Measurements from ENCODE around the gene PTPRT. TPM values are rescaled to one million over a fixed set of nuclear protein-coding genes. Genes with fewer than 3 reads are reported as not detected.

Gene PTPRT
- total and polyA plus RNA-seq, 10 of the 15 experiments (the other 5 are each of a cell fraction or from before 2014, with no cell fraction given) = not detected

GRCh38 chr20:42125426-42125825, 1064.3 kb downstream of the PTPRT start:
- no peak for DNase-seq (ENCODE audit: low read depth, low spot score)
- Histone ChIP-seq H3K79me2 (ENCODE audit: control insufficient read depth, insufficient read depth, low read length) (no peaks in the 10 kb centered on the region), H3K36me3 (ENCODE audit: control insufficient read depth in 2 of 2, insufficient read depth in 2 of 2, low read length in 1 of 2) (no peaks in the 10 kb centered on the region), H3K4me1 (ENCODE audit: control insufficient read depth, insufficient read depth, low read length) (no peaks in the 10 kb centered on the region), H3K9me3 (replicated peaks; ENCODE audit: control insufficient read depth, insufficient read depth, low read length) (no peaks in the 10 kb centered on the region), H3K27ac (ENCODE audit: control insufficient read depth, insufficient read depth) (no peak overlapping the region), H2AFZ (ENCODE audit: control insufficient read depth, low read depth, low read length) (no peak overlapping the region), H4K20me1 (ENCODE audit: control insufficient read depth, insufficient read depth) (no peaks in the 10 kb centered on the region), H3K4me3 (no peak overlapping the region), H3K27me3 (replicated peaks in 1 of 2; ENCODE audit: control insufficient read depth in 2 of 2, insufficient read depth in 2 of 2, low read length in 1 of 2) (no peaks in the 10 kb centered on the region), H3K4me2 (ENCODE audit: control insufficient read depth, insufficient read depth) (no peak overlapping the region), H3K9ac (ENCODE audit: control insufficient read depth, insufficient read depth, low read length) (no peak overlapping the region)
- intact Hi-C loops (cut with micrococcal nuclease; ENCODE audit: unreplicated experiment) = no loop called here
- ChIA-PET RAD21 (ENCODE audit: unreplicated experiment) (no interaction called here), CTCF (no interaction called here), POLR2A (no interaction called here), SMC1A (ENCODE audit: uncharacterized antibody, unreplicated experiment) (no interaction called here)
- ATAC-seq = no peak
- no peak for TF ChIP-seq POU2F2 (IDR thresholded peaks at IDR 0.05; ENCODE audit: borderline replicate concordance, low read depth, low read length)
- in situ Hi-C loops (cut with MboI) = no loop called here
- 0% methylated on average over 2 of the region's 2 CpGs for WGBS (ENCODE audit: insufficient coverage, insufficient replicate concordance, low lambda C conversion rate, missing lambda C conversion rate)
- no TSS peak for BruUV-seq (replicated peaks)
- no peak for FAIRE-seq

- Histone ChIP-seq H3K4me3 (no peak overlapping the region), H3K79me2 (ENCODE audit: control insufficient read depth, insufficient read depth, low read length) (no peaks in the 10 kb centered on the region), H2AFZ (ENCODE audit: control insufficient read depth, low read depth, low read length) (no peak overlapping the region), H4K20me1 (ENCODE audit: control insufficient read depth, insufficient read depth) (no peaks in the 10 kb centered on the region), H3K4me2 (ENCODE audit: control insufficient read depth, insufficient read depth) (no peak overlapping the region), H3K9ac (ENCODE audit: control insufficient read depth, insufficient read depth, low read length) (no peak overlapping the region), H3K27ac (ENCODE audit: control insufficient read depth, insufficient read depth) (no peak overlapping the region), H3K36me3 (ENCODE audit: control insufficient read depth in 2 of 2, insufficient read depth in 2 of 2, low read length in 1 of 2) (no peaks in the 10 kb centered on the region), H3K27me3 (replicated peaks in 1 of 2; ENCODE audit: control insufficient read depth in 2 of 2, insufficient read depth in 2 of 2, low read length in 1 of 2) (no peaks in the 10 kb centered on the region), H3K9me3 (replicated peaks; ENCODE audit: control insufficient read depth, insufficient read depth, low read length) (no peaks in the 10 kb centered on the region), H3K4me1 (ENCODE audit: control insufficient read depth, insufficient read depth, low read length) (no peaks in the 10 kb centered on the region)
- WGBS (ENCODE audit: insufficient coverage, insufficient replicate concordance, low lambda C conversion rate, missing lambda C conversion rate) = 18% methylated on average over 11 of the region's 11 CpGs
- no peak for DNase-seq (ENCODE audit: low read depth, low spot score)
- CTCF ChIA-PET = no interaction called here
- RAD21 ChIA-PET (ENCODE audit: unreplicated experiment) = no interaction called here
- no peak for ATAC-seq
- in situ Hi-C loops (cut with MboI) = no loop called here
- POLR2A ChIA-PET = no interaction called here
- no peak for FAIRE-seq
- SMC1A ChIA-PET (ENCODE audit: uncharacterized antibody, unreplicated experiment) = no interaction called here
- no TSS peak for BruUV-seq (replicated peaks)
- intact Hi-C loops (cut with micrococcal nuclease; ENCODE audit: unreplicated experiment) = no loop called here
- TF ChIP-seq FOS (IDR thresholded peaks at IDR 0.05; ENCODE audit: borderline replicate concordance, extremely low read depth, insufficient read length) (no peak), YBX1 (IDR thresholded peaks at IDR 0.05) (no peak), MLLT1 (IDR thresholded peaks at IDR 0.05) (no peak), NR2F1 (conservative IDR thresholded peaks at IDR 0.05) (no peak), BCL11A (IDR thresholded peaks at IDR 0.05; ENCODE audit: low read depth, low read length) (no peak), ZBTB33 (IDR thresholded peaks at IDR 0.05) (no peak), TBL1XR1 (IDR thresholded peaks at IDR 0.05; ENCODE audit: low read depth, low read length) (no peak), STAT3 (IDR thresholded peaks at IDR 0.05; ENCODE audit: low read depth, low read length) (no peak), SUPT20H (IDR thresholded peaks at IDR 0.05; ENCODE audit: borderline replicate concordance, control insufficient read depth, low read depth, low read length) (no peak), HDAC2 (IDR thresholded peaks at IDR 0.05) (no peak), ATF2 (IDR thresholded peaks at IDR 0.05; ENCODE audit: low read length) (no peak), SMAD1 (IDR thresholded peaks at IDR 0.05; ENCODE audit: low read depth, partially characterized antibody) (no peak), NR2C2 (IDR thresholded peaks at IDR 0.05; ENCODE audit: borderline replicate concordance, control insufficient read depth, insufficient read length, low read depth) (no peak)
Measured at GRCh38 chr20:42123981-42124473, 1065.7 kb downstream of the PTPRT start.
